ENCODE results near the gene ZDHHC17. TPM values are rescaled to one million over a fixed set of nuclear protein-coding genes. Genes with fewer than 3 reads are reported as not detected.
"Not testable (repeated sequence)": the region's sequence is repeated elsewhere in the genome, so short reads cannot be mapped to it uniquely, and the experiment has no call there.

Gene ZDHHC17
- total and polyA plus RNA-seq, 2 donors (not counting 1 experiment from before 2014, with no cell fraction given), result 30.5 to 141 TPM

DNA sequence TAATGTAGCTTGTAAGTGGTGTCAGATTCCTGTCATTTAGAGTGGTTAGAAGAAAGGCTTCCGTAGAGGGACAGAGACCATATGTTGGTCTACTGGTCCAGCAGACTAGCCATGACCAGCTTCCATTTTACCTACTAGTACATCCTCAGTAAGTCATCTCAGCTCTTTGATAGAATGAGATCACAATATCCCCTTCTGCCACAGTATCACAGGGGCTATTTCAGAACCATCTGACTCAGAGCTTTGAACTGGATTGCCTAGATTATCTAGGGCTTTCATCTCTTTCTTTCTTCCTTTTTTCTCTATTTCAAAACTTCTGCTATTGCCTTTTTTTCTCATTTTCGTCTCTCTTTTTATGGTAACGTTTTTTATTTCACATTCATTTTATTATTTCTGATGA lies 4.7 kb downstream of the ZDHHC17 start:
- no peak for TF ChIP-seq EZH2 (IDR thresholded peaks at IDR 0.05; ENCODE audit: low read length, missing control alignments)
- TF ChIP-seq, protein P1, sequence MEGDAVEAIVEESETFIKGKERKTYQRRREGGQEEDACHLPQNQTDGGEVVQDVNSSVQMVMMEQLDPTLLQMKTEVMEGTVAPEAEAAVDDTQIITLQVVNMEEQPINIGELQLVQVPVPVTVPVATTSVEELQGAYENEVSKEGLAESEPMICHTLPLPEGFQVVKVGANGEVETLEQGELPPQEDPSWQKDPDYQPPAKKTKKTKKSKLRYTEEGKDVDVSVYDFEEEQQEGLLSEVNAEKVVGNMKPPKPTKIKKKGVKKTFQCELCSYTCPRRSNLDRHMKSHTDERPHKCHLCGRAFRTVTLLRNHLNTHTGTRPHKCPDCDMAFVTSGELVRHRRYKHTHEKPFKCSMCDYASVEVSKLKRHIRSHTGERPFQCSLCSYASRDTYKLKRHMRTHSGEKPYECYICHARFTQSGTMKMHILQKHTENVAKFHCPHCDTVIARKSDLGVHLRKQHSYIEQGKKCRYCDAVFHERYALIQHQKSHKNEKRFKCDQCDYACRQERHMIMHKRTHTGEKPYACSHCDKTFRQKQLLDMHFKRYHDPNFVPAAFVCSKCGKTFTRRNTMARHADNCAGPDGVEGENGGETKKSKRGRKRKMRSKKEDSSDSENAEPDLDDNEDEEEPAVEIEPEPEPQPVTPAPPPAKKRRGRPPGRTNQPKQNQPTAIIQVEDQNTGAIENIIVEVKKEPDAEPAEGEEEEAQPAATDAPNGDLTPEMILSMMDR (conservative IDR thresholded peaks at IDR 0.05 in 1 of 2, IDR thresholded peaks at IDR 0.05 in 1 of 2; ENCODE audit: low read depth in 1 of 2, low read length in 2 of 2), result no peak
- DNase-seq (ENCODE audit: low read depth in 2 of 2), result peak in 1 of 2 donors; percentile 39
- Histone ChIP-seq H3K4me3 (replicated peaks in 1 of 4; ENCODE audit: control extremely low read depth in 1 of 4, insufficient read depth in 1 of 4, low read depth in 3 of 4, low read length in 4 of 4) (no peak overlapping the region), H4K20me1 (ENCODE audit: control insufficient read depth, extremely low read depth, insufficient read depth, low read length) (no peaks in the 10 kb centered on the region), H3K36me3 (ENCODE audit: control insufficient read depth, insufficient read depth, low read length) (no peaks in the 10 kb centered on the region), H3K4me2 (ENCODE audit: extremely low read depth, insufficient read depth, low read length) (no peak overlapping the region), H3K27me3 (ENCODE audit: control insufficient read depth, insufficient read depth, low read length) (no peaks in the 10 kb centered on the region), H3K27ac (ENCODE audit: insufficient read depth, low read length) (no peak overlapping the region), H3K79me2 (ENCODE audit: control insufficient read depth, insufficient read depth, low read length) (peaks cover 72% of the 10 kb centered on the region), H2AFZ (ENCODE audit: low read length) (no peak overlapping the region), H3K9ac (ENCODE audit: insufficient read depth, low read length) (no peak overlapping the region), H3K4me1 (ENCODE audit: control insufficient read depth, extremely low read depth, insufficient read depth, low read length) (no peaks in the 10 kb centered on the region), H3K9me3 (ENCODE audit: control insufficient read depth, insufficient read depth, low read depth, low read length) (no peaks in the 10 kb centered on the region)

DNA sequence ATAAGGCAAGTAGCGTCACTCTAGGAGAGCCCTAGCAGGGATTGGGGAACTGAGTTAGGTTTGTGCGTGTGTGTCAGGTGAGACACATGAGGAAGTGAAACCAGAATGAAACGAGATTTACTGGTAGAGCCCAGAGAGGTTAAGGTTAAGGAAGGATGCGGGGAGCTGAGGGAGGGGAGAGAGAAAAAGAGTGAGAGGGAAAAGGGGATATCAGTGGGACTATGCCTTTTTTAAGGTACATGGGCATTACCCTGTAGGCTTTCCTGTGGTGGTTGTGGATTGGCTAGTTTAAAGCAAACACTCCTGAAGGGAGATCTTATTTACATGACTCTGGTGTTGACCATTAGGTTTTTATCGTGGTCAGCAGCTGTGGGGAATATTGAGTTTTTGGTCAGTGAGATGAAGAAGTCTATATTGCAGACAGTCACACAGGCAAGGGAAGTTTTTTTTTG lies 13.9 kb downstream of the ZDHHC17 start:
- Histone ChIP-seq H3K27me3 (ENCODE audit: control insufficient read depth, insufficient read depth, low read length) (no peaks in the 10 kb centered on the region), H3K36me3 (ENCODE audit: control insufficient read depth, insufficient read depth, low read length) (no peaks in the 10 kb centered on the region), H3K27ac (ENCODE audit: insufficient read depth, low read length) (no peak overlapping the region), H3K4me1 (ENCODE audit: control insufficient read depth, extremely low read depth, insufficient read depth, low read length) (no peaks in the 10 kb centered on the region), H3K9ac (ENCODE audit: insufficient read depth, low read length) (no peak overlapping the region), H3K9me3 (ENCODE audit: control insufficient read depth, insufficient read depth, low read depth, low read length) (no peaks in the 10 kb centered on the region), H2AFZ (ENCODE audit: low read length) (no peak overlapping the region), H4K20me1 (ENCODE audit: control insufficient read depth, extremely low read depth, insufficient read depth, low read length) (no peaks in the 10 kb centered on the region), H3K79me2 (ENCODE audit: control insufficient read depth, insufficient read depth, low read length) (peaks cover 72% of the 10 kb centered on the region), H3K4me2 (ENCODE audit: extremely low read depth, insufficient read depth, low read length) (no peak overlapping the region), H3K4me3 (replicated peaks in 1 of 4; ENCODE audit: control extremely low read depth in 1 of 4, insufficient read depth in 1 of 4, low read depth in 3 of 4, low read length in 4 of 4) (no peak overlapping the region)
- no peak for TF ChIP-seq EZH2 (IDR thresholded peaks at IDR 0.05; ENCODE audit: low read length, missing control alignments)
- TF ChIP-seq, protein P1 (conservative IDR thresholded peaks at IDR 0.05 in 1 of 2, IDR thresholded peaks at IDR 0.05 in 1 of 2; ENCODE audit: low read depth in 1 of 2, low read length in 2 of 2), result no peak
- DNase-seq (ENCODE audit: low read depth in 2 of 2), result no peak

DNA sequence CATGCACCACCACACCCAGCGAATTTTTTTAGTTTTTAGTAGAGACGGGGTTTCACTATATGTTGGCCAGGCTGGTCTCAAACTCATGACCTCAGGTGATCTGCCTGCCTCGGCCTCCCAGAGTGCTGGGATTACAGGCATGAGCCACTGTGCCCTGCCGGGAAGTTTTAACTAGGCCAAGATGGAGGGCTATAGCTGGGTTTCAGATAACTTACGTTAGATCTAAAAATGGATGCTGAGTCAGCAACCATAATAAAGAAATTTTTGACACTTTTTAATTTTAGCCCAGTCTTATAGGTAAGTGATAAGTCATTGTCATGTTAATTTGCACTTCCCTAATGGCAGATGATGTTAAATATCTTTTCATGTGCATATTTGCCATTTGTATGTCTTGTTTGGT lies 14.4 kb downstream of the ZDHHC17 start:
- TF ChIP-seq, protein P1 (conservative IDR thresholded peaks at IDR 0.05 in 1 of 2, IDR thresholded peaks at IDR 0.05 in 1 of 2; ENCODE audit: low read depth in 1 of 2, low read length in 2 of 2), result no peak
- no peak for TF ChIP-seq EZH2 (IDR thresholded peaks at IDR 0.05; ENCODE audit: low read length, missing control alignments)
- H3K4me1 ChIP-seq (ENCODE audit: control insufficient read depth, extremely low read depth, insufficient read depth, low read length), result no peaks in the 10 kb centered on the region
- no peak overlapping the region for H2AFZ ChIP-seq (ENCODE audit: low read length)
- no peaks in the 10 kb centered on the region for H4K20me1 ChIP-seq (ENCODE audit: control insufficient read depth, extremely low read depth, insufficient read depth, low read length)
- H3K4me3 ChIP-seq (replicated peaks in 1 of 4; ENCODE audit: control extremely low read depth in 1 of 4, insufficient read depth in 1 of 4, low read depth in 3 of 4, low read length in 4 of 4), result no peak overlapping the region
- H3K9me3 ChIP-seq (ENCODE audit: control insufficient read depth, insufficient read depth, low read depth, low read length), result no peaks in the 10 kb centered on the region
- no peak overlapping the region for H3K27ac ChIP-seq (ENCODE audit: insufficient read depth, low read length)
- no peak overlapping the region for H3K4me2 ChIP-seq (ENCODE audit: extremely low read depth, insufficient read depth, low read length)
- no peaks in the 10 kb centered on the region for H3K27me3 ChIP-seq (ENCODE audit: control insufficient read depth, insufficient read depth, low read length)
- H3K36me3 ChIP-seq (ENCODE audit: control insufficient read depth, insufficient read depth, low read length), result no peaks in the 10 kb centered on the region
- H3K9ac ChIP-seq (ENCODE audit: insufficient read depth, low read length), result no peak overlapping the region
- peaks cover 66% of the 10 kb centered on the region for H3K79me2 ChIP-seq (ENCODE audit: control insufficient read depth, insufficient read depth, low read length)
- DNase-seq (ENCODE audit: low read depth in 2 of 2), result no peak

DNA sequence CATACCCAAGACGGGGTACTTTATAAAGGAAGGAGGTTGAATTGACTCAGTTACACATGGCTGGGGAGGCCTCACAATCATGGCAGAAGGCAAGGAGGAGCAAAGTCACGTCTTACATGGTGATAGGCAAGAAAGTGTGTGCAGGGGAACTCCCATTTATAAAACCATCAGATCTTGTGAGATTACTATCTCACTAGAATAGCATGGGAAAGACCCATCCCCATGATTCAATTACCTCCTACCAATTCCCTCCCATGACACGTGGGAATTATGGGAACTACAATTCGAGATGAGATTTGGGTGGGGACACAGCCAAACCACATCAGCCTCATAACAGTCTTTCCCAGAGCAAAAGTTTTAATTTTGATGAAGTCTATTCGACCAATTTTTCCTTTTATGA lies 15.4 kb downstream of the ZDHHC17 start:
- not testable (repeated sequence) for DNase-seq (ENCODE audit: low read depth in 2 of 2); H4K20me1 ChIP-seq (ENCODE audit: control insufficient read depth, extremely low read depth, insufficient read depth, low read length); H3K4me1 ChIP-seq (ENCODE audit: control insufficient read depth, extremely low read depth, insufficient read depth, low read length); H3K9ac ChIP-seq (ENCODE audit: insufficient read depth, low read length); H2AFZ ChIP-seq (ENCODE audit: low read length); H3K9me3 ChIP-seq (ENCODE audit: control insufficient read depth, insufficient read depth, low read depth, low read length); H3K27ac ChIP-seq (ENCODE audit: insufficient read depth, low read length); H3K4me2 ChIP-seq (ENCODE audit: extremely low read depth, insufficient read depth, low read length); H3K4me3 ChIP-seq (replicated peaks in 1 of 4; ENCODE audit: control extremely low read depth in 1 of 4, insufficient read depth in 1 of 4, low read depth in 3 of 4, low read length in 4 of 4); H3K27me3 ChIP-seq (ENCODE audit: control insufficient read depth, insufficient read depth, low read length); H3K36me3 ChIP-seq (ENCODE audit: control insufficient read depth, insufficient read depth, low read length)
- peaks cover 59% of the 10 kb centered on the region for H3K79me2 ChIP-seq (ENCODE audit: control insufficient read depth, insufficient read depth, low read length)
